Inferior parietal cortex (tissue), 1 donor: ENCODE measurements around the gene TIMM17B.
A peak's percentile ranks its signal among the peaks of the same experiment; 100 is the strongest.

Experiments used
- DNase-seq: peaks from one replicate; pipeline ENCODE4 v3.0.0-alpha.2; 2016; ENCODE audit errors: extremely low spot score

The TIMM17B gene

GRCh38 chrX:48918643-48919340 lies 21.2 kb upstream of the TIMM17B start, which contains the start of gene PIM2:
Gene PIM2, minus strand, starts transcription at chrX:48919024. Its CDS starts 190 bp downstream, at chrX:48918834.
- peak; percentile 83 for DNase-seq

DNA sequence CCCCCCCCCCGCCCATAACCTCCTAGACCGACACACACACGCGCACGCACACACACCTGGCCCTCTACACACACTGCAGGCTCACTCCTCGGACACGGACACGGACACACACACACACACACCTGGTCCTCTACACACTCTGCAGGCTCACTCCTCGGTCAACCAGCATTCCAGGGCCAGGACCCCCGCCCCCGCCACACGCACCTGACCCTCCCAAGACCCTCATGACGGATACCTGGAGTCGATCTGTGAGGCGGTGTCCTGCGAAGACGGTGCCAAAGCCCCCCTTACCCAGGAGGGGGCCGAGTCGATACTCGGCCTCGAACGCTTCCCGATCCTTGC lies 20.7 kb upstream of the TIMM17B start:
- no peak for DNase-seq

DNA sequence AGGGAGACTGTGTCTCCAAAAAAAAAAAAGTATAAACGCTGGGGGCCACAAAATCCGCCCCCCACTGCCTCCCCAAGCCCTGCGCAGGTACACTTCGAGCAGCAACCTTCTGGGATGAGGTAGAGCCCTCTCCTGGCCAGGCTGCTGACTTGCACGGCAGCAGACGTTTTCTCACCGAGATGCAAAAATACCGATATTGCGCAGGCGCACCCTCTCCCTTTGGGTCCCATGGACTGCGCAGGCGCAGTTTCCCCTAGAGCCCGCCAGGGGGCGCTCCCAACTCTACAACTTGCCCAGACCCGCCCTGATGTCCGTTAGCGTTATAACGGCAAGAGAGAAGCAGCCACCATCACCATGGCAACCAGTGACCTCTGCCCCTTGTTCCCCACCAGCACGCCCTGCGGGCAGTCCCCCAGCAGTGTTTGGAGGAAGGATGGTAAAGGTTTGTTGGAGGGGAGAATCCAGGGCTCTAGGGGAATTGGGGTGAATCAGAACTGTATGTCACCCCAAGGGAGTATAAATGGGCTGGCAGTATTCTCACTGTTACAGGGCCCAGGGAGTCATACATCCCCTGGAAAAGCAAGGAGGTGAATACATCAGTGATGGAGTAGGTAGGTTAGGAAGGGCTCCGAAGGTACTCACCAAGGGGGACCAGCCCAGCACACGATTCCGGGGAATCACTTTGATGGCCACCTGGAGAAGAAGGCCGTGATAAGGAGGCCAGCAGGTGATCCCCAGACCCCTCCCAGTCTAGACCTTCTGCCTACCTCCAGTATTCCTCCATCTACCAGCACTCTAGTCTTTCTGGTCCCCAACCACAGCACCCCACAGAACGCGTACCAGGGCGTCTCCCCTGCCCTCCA lies 19.8 kb upstream of the TIMM17B start:
- DNase-seq: peak; percentile 89

DNA sequence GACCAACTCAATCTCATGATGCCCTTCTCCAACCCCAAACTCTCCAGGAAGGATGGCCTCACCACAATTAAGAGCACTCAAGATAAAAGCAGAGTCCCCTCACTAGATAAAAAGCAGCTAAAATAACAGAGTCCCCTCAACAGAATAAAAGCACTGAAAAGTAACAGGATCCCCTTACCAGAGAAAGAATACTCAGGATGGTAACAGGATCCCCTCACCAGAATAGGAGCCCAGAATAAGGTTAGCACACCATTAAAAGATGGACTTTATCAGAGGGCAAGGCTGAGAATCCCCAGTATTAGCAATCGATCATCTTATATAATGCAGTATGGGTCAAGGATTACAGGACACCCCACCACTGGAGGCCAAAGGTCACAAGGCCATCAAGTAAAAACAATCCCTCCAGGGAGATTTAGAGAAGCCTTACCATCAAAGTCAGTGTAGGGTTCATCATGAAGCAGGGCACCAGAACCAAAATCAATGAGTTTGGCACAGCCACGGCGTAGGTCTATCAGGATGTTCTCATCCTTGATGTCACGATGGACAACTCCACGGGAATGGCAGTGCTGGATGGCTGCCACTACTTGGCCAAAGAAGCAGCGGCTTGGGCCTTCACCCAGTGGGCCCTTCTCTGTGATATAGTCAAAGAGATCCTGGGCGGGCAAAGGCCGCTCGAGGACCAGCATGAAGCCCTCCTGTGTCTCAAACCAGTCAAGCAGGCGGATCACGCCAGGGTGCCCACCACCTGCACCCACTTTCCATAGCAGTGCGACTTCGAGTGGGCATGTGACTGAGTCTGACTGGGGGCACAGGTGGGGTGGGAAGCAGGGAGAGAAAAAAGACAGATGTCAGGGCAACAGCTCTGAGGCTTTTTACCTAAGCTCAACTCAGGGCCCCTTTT lies 17.3 kb upstream of the TIMM17B start:
- no peak for DNase-seq

DNA sequence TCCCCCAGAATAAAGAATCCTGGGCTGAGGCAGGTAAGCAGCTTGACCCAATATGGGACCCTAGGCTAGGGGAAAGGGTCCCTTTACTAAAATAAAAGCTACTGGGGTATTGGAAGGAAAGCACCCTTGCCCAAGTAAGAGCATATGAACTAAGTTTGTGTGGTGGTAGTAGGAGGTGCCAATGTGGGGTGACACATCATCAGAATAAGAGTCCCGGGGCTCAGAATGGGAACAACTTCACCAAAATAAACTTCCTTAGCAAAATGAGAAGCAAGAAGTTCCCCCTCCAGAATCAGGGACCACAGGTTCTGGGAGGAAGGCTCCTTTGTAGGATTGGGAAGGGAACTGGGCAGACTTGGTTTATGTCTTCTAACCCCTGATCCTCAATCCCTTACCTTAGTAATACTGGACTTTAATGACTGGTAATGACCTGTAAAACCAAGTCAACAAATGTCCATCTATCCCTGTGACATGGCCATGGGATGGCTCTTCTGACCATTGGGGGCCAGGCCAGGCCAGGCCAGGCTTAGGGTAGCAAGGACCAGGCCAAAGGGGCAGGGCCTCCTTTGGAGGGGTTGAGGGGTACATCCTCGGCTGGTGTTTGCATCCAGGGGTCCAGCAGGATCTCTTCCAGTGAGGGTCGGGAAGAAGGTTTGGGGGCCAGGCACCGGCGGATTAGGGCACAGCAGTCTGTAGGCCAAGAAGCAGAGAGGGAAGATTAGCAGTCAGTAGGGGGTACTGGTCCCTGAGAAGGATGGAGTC lies 16.2 kb upstream of the TIMM17B start:
- no peak for DNase-seq

DNA sequence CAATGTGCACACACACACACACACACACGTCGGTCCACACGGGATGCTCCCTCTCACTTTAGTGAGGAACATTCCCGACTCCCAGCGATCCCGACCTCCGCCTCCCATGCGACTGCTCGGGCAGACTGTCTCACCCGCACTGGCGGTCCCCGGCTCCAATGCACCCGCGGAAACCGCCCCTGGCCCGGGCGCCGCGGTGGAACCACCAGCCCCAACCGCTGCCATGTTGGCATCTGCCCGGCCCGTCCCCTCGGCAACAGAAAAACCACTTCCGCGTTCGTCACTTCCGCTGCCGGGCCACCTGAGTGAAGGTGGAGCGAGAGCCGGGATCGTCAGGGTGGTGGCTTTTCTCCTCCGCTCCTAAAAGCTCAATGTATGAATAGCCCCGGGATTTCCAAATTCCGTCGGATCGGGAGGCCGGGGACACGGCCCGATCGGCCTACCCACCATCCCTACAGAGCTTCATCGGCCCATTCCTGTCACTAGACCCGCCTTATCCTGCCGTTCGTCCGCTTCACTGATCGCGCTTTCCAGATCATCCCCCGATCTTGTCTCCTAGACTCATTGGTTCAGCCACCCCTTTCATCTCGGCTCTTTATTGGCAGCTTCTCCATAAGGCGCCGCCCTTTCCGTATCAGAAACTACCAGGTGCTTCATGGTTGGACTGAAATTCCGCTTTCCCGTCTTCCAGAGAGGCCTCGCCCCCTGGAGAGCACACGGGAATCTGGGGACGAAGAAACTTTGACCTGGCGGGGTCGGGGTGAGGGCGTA lies 14.0 kb upstream of the TIMM17B start, which contains the start of gene SLC35A2:
Gene SLC35A2 (minus strand): TSS at position 235 of the 771 bp plus-strand sequence. CDS start 10 bp downstream, at position 225.
- peak; percentile 78 for DNase-seq

GRCh38 chrX:48910926-48911411 lies 13.4 kb upstream of the TIMM17B start:
- no peak for DNase-seq

DNA sequence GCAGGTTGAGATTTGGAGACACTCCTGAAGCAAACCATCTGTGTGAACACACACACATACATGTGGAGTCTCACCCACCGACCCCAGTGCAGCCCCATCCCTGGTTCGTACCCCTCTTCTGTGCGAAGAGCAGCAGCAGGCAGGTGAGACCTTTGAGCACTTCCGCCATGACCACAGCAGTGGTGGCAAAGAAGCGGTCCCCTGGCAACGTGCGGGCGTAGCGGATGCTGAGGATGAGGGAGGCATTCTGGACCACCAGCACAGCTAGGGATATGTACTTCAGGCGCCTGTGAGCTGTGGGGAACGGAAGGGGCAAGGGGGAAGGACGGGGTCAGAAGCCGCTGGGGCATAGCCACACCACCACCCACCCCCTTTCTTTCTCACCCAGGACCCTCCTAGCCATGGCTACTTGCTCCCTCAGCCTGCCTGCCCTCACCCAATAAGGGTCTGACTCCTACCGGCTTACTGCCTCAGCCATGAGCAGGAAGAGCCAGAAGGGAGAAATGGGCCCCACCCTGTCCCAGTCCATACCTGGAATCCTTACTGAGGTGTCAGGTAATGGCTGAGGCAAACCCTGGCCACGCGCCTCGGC lies 12.2 kb upstream of the TIMM17B start:
- DNase-seq: no peak

DNA sequence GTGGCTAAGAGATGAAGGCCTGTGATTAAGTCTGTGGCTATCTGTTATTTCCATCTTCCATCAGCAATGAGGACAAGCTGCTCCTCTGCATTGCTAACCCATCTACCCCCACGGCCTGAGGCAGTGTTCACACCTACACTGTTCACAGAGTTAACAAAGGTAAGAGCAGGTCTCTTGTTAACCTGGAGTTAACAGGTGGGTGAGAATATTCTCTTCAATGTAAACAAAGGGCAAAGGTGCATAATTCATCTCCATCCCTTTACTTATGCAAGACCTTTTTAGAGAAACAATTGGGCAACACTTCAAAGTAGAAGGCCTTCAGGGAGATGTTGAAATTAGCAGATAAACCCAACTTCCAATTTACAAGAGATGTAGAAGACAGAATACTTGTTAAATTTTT lies 11.0 kb upstream of the TIMM17B start:
- no peak for DNase-seq

- DNase-seq: no peak
Observed at GRCh38 chrX:48905090-48905790, 7.7 kb upstream of the TIMM17B start.

DNA sequence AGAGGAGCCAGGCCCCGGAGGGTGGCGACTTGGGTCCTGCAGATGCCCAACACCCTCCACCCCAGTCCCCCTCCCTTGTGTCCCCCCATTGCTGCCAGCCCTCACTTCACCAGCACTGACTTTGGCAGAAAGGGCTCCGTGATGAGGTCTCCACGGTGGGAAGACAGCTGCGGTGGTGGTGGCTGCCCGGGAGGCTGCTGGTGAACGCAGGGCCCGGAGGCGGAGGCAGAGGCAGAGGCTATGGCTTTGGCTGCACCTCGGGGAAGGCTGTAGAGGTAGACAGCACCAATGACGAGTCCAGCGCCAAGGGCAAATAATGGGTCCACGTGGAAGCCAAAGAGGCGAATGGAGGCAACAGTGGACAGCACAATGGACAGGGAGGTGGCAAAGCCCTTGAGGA lies 7.1 kb upstream of the TIMM17B start:
- DNase-seq: no peak

GRCh38 chrX:48904180-48904579 lies 6.6 kb upstream of the TIMM17B start:
- DNase-seq: no peak

- DNase-seq: no peak
Observed at GRCh38 chrX:48903290-48903689, 5.7 kb upstream of the TIMM17B start.

- no peak for DNase-seq
Observed at GRCh38 chrX:48902776-48903175, 5.2 kb upstream of the TIMM17B start.

DNA sequence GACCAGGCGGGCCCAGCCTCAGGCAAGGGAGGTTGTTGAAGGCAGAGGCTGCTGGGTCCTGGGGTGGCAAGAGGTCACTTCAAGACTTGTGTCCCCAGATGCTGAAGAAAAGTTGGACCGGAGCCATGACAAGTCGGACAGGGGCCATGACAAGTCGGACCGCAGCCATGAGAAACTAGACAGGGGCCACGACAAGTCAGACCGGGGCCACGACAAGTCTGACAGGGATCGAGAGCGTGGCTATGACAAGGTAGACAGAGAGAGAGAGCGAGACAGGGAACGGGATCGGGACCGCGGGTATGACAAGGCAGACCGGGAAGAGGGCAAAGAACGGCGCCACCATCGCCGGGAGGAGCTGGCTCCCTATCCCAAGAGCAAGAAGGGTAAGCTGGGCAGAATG lies 4.6 kb upstream of the TIMM17B start:
- DNase-seq: no peak

- DNase-seq: no peak
Observed at GRCh38 chrX:48901069-48901468, 3.5 kb upstream of the TIMM17B start.

- DNase-seq: no peak
Observed at GRCh38 chrX:48899078-48899410, 1.5 kb upstream of the TIMM17B start.

- DNase-seq: peak; percentile 31
Observed at GRCh38 chrX:48897157-48897624, 377 bp downstream of the TIMM17B start.

- no peak for DNase-seq
Observed at GRCh38 chrX:48896611-48897011, 957 bp downstream of the TIMM17B start.
